GM12878 (cell line): ENCODE results near the gene RSRP1. TPM values are rescaled to one million over a fixed set of nuclear protein-coding genes. Genes with fewer than 3 reads are reported as not detected.

Experiments used
- ATAC-seq: fragments of 200-7000 bp; cut with Tn5 transposase; 3 replicates; pipeline ENCODE4 v1.9.1; 2020; ENCODE audit warnings: mild to moderate bottlenecking, moderate library complexity
- BruUV-seq: library from RNA; stranded (reverse); fragments of 400-500 nt; replicated peaks from 2 replicates; lab custom pipeline; 2021; lab: Mats Ljungman, UMichigan
- CTCF ChIA-PET: fragments of 300-600 bp; sonication (Branson Sonifier 250); formaldehyde crosslinking; extraction: SDS; loops from one replicate; lab custom pipeline; 2021; ENCODE audit warnings: inconsistent platforms; lab: Yijun Ruan, JAX
- POLR2A ChIA-PET: fragments of 350-600 bp; formaldehyde crosslinking; extraction: SDS; loops from one replicate; lab custom pipeline; 2021; ENCODE audit warnings: inconsistent platforms; lab: Charles Lee
- RAD21 ChIA-PET: fragments of 300-600 bp; sonication (Branson Sonifier 250); formaldehyde crosslinking; loops from one replicate; lab custom pipeline; 2023; ENCODE audit warnings: antibody characterized with exemption; ENCODE audit not compliant: unreplicated experiment; lab: Charles Lee
- SMC1A ChIA-PET: fragments of 300-600 bp; sonication (Branson Sonifier 250); formaldehyde crosslinking; loops from one replicate; lab custom pipeline; 2023; ENCODE audit not compliant: unreplicated experiment, uncharacterized antibody; lab: Charles Lee
- DNase-seq: peaks from one replicate; pipeline ENCODE4 v3.0.0-alpha.2; 2011; ENCODE audit warnings: low read depth, low spot score
- FAIRE-seq: peaks from 3 replicates; lab custom pipeline; 2011; peaks lifted over from hg19 to GRCh38; lab: Jason Lieb, UNC
- H2AFZ ChIP-seq: 2 replicates; pipeline ENCODE4 v1.6.0; 2011; ENCODE audit warnings: low read depth, low read length, control low read depth; ENCODE audit not compliant: control insufficient read depth
- H3K27ac ChIP-seq: 2 replicates; pipeline ENCODE4 v1.5.1; 2011; ENCODE audit warnings: control low read depth; ENCODE audit not compliant: control insufficient read depth, insufficient read depth
- H3K27me3 ChIP-seq, 2 experiments: replicated peaks in 1 of 2; 2 replicates each; pipeline versions ENCODE4 v1.6.0 to v1.6.1; 2011; ENCODE audit warnings: low read length in 1 of 2; ENCODE audit not compliant: control insufficient read depth in 2 of 2, insufficient read depth in 2 of 2
- H3K36me3 ChIP-seq, 2 experiments: 2 replicates each; pipeline ENCODE4 v1.5.1; 2011; ENCODE audit warnings: low read length in 1 of 2; ENCODE audit not compliant: control insufficient read depth in 2 of 2, insufficient read depth in 2 of 2
- H3K4me1 ChIP-seq: 2 replicates; pipeline ENCODE4 v1.6.1; 2011; ENCODE audit warnings: mild to moderate bottlenecking, low read length, moderate library complexity, mixed read lengths; ENCODE audit not compliant: control insufficient read depth, insufficient read depth
- H3K4me2 ChIP-seq: 2 replicates; pipeline ENCODE4 v1.6.0; 2011; ENCODE audit warnings: control low read depth; ENCODE audit not compliant: control insufficient read depth, insufficient read depth
- H3K4me3 ChIP-seq: fragments of 200-600 bp; sonication (generic); 2 replicates; pipeline ENCODE4 v1.5.1; 2016
- H3K79me2 ChIP-seq: 2 replicates; pipeline ENCODE4 v1.6.0; 2011; ENCODE audit warnings: low read length; ENCODE audit not compliant: control insufficient read depth, insufficient read depth
- H3K9ac ChIP-seq: 2 replicates; pipeline ENCODE4 v1.8.0; 2011; ENCODE audit warnings: low read length, control low read depth, mixed read lengths; ENCODE audit not compliant: control insufficient read depth, insufficient read depth
- H3K9me3 ChIP-seq: replicated peaks from 3 replicates; pipeline ENCODE4 v1.5.1; 2011; ENCODE audit warnings: mild to moderate bottlenecking, low read length; ENCODE audit not compliant: control insufficient read depth, insufficient read depth
- H4K20me1 ChIP-seq: 2 replicates; pipeline ENCODE4 v1.6.0; 2011; ENCODE audit not compliant: control insufficient read depth, insufficient read depth
- CBFB ChIP-seq: IDR thresholded peaks from 2 replicates; pipeline ENCODE4 v1.6.1; 2016; ENCODE audit warnings: antibody characterized with exemption, low read depth
- CBX5 ChIP-seq: sonication (generic); IDR thresholded peaks from 2 replicates; pipeline ENCODE4 v1.6.1; 2016; ENCODE audit warnings: low read depth, moderate library complexity, mild to moderate bottlenecking, inconsistent platforms
- CHD1 ChIP-seq: IDR thresholded peaks from 2 replicates; pipeline ENCODE4 v1.6.1; 2012; ENCODE audit warnings: low read depth, low read length, improper control_type of control experiment
- CHD4 ChIP-seq: fragments of 200-600 bp; sonication (generic); IDR thresholded peaks from 2 replicates; pipeline ENCODE4 v1.6.1; 2016; ENCODE audit warnings: mild to moderate bottlenecking
- DPF2 ChIP-seq: fragments of 450-650 bp; IDR thresholded peaks from 2 replicates; pipeline ENCODE4 v1.6.1; 2017; ENCODE audit warnings: mild to moderate bottlenecking
- EGR1 ChIP-seq, 2 experiments: IDR thresholded peaks; 1 replicate in 1 of 2; 2 replicates in 1 of 2; pipeline ENCODE4 v1.6.1; 2011 to 2012; ENCODE audit warnings: low read depth in 2 of 2, low read length in 2 of 2, borderline replicate concordance in 1 of 2, mild to moderate bottlenecking in 1 of 2, moderate library complexity in 1 of 2
- EP300 ChIP-seq, 2 experiments: fragments of 150-350 bp in 1 of 2; IDR thresholded peaks; 2 replicates each; pipeline ENCODE4 v1.6.1; 2011 to 2012; ENCODE audit warnings: low read depth in 2 of 2, low read length in 2 of 2, borderline replicate concordance in 1 of 2, improper control_type of control experiment in 1 of 2, inconsistent platforms in 1 of 2; ENCODE audit not compliant: control insufficient read depth in 1 of 2
- ESRRA ChIP-seq: IDR thresholded peaks from 2 replicates; pipeline ENCODE4 v1.6.1; 2012; ENCODE audit warnings: mild to moderate bottlenecking, low read length, improper control_type of control experiment
- FOXK2 ChIP-seq: fragments of 450-650 bp; IDR thresholded peaks from 2 replicates; pipeline ENCODE4 v1.6.1; 2017; ENCODE audit warnings: mild to moderate bottlenecking, moderate library complexity
- GATAD2B ChIP-seq: fragments of 450-650 bp; conservative IDR thresholded peaks from 2 replicates; pipeline ENCODE4 v1.6.1; 2017; ENCODE audit warnings: low read depth, mild to moderate bottlenecking, moderate library complexity
- JUND ChIP-seq: IDR thresholded peaks from 2 replicates; pipeline ENCODE4 v1.6.1; 2012; ENCODE audit warnings: low read depth, mild to moderate bottlenecking, low read length, improper control_type of control experiment, moderate library complexity
- MTA2 ChIP-seq: fragments of 450-650 bp; IDR thresholded peaks from 2 replicates; pipeline ENCODE4 v1.6.1; 2016; ENCODE audit warnings: low read depth, mild to moderate bottlenecking, moderate library complexity
- MXI1 ChIP-seq: fragments of 150-350 bp; IDR thresholded peaks from 2 replicates; pipeline ENCODE4 v1.6.1; 2011; ENCODE audit warnings: low read depth, mild to moderate bottlenecking, inconsistent platforms, low read length, improper control_type of control experiment
- NFIC ChIP-seq: IDR thresholded peaks from 2 replicates; pipeline ENCODE4 v1.6.1; 2012; ENCODE audit warnings: low read depth, mild to moderate bottlenecking, inconsistent platforms, low read length, moderate library complexity
- NFXL1 ChIP-seq: fragments of 450-650 bp; IDR thresholded peaks from 2 replicates; pipeline ENCODE4 v1.6.1; 2017; ENCODE audit warnings: antibody characterized with exemption, mild to moderate bottlenecking, borderline replicate concordance
- PML ChIP-seq: IDR thresholded peaks from 2 replicates; pipeline ENCODE4 v1.6.1; 2012; ENCODE audit warnings: low read length, inconsistent platforms
- RAD21 ChIP-seq: IDR thresholded peaks from 2 replicates; pipeline ENCODE4 v1.6.1; 2011; ENCODE audit warnings: mild to moderate bottlenecking, low read depth, low read length, moderate library complexity; ENCODE audit not compliant: insufficient read depth
- SIN3A ChIP-seq: IDR thresholded peaks from 2 replicates; pipeline ENCODE4 v1.6.1; 2012; ENCODE audit warnings: low read depth, low read length, improper control_type of control experiment
- SMARCA5 ChIP-seq: fragments of 450-650 bp; IDR thresholded peaks from 2 replicates; pipeline ENCODE4 v1.6.1; 2017; ENCODE audit warnings: mild to moderate bottlenecking
- STAT1 ChIP-seq: fragments of 450-650 bp; conservative IDR thresholded peaks from 2 replicates; pipeline ENCODE4 v1.6.1; 2014; ENCODE audit warnings: antibody characterized with exemption, mild to moderate bottlenecking
- SUPT20H ChIP-seq: IDR thresholded peaks from 2 replicates; pipeline ENCODE4 v1.6.1; 2011; ENCODE audit warnings: low read depth, mild to moderate bottlenecking, low read length, moderate library complexity, borderline replicate concordance; ENCODE audit not compliant: control insufficient read depth
- SUZ12 ChIP-seq: fragments of 200-600 bp; sonication (generic); IDR thresholded peaks from one replicate; pipeline ENCODE4 v1.6.1; 2018; ENCODE audit warnings: antibody characterized with exemption, mild to moderate bottlenecking; ENCODE audit not compliant: unreplicated experiment
- TAF1 ChIP-seq: IDR thresholded peaks from 2 replicates; pipeline ENCODE4 v1.6.1; 2011; ENCODE audit warnings: mild to moderate bottlenecking, low read depth, low read length, borderline replicate concordance
- ZZZ3 ChIP-seq: IDR thresholded peaks from 2 replicates; pipeline ENCODE4 v1.6.1; 2011; ENCODE audit warnings: low read depth; ENCODE audit not compliant: control insufficient read depth, insufficient read length
- WGBS: methylation state at CpG from one replicate; pipeline ENCODE4 v1.1.6; 2016; ENCODE audit warnings: low lambda C conversion rate; ENCODE audit not compliant: insufficient replicate concordance, insufficient coverage; ENCODE audit errors: missing lambda C conversion rate; 5-methylcytosine and 5-hydroxymethylcytosine counted together
- in situ Hi-C: fragments of 300-500 bp; cut with MboI; formaldehyde crosslinking; loops from 9 replicates; pipeline ENCODE4 v1.14.3; 2018; ENCODE audit warnings: mixed read lengths
- intact Hi-C: fragments of 100-400 bp; cut with micrococcal nuclease; formaldehyde crosslinking; loops from one replicate; pipeline ENCODE4 v1.14.2; 2022; ENCODE audit not compliant: unreplicated experiment
- polyA plus RNA-seq, 11 experiments: library from polyadenylated mRNA; depleted of rRNA in 4 of 11; unstranded in 6 of 11; stranded (reverse) in 5 of 11; fragments of >200 nt; fragmentation: Nextera tagmentation in 4 of 11; fragmentation: Illumina TruSeq in 1 of 11; extraction: Ambion mirVana in 4 of 11; extraction: Trizol in 1 of 11; gene quantifications; 1 replicate in 1 of 11; 2 replicates in 10 of 11; pipeline versions ENCODE4 v1.2.1 to v1.2.3, GENCODE V29; 2011 to 2016; ENCODE audit warnings: inconsistent platforms in 2 of 11, missing spikeins in 2 of 11, low read depth in 1 of 11
- total RNA-seq, 4 experiments: library from RNA; depleted of rRNA in 3 of 4; stranded (reverse); fragments of >200 nt in 3 of 4; fragmentation: Illumina TruSeq in 1 of 4; extraction: Trizol in 1 of 4; gene quantifications; 2 replicates each; pipeline versions ENCODE4 v1.2.1 to v1.2.3, GENCODE V29; 2013 to 2021

Gene RSRP1
- total and polyA plus RNA-seq, 10 of the 15 experiments (the other 5 are each of a cell fraction or from before 2014, with no cell fraction given), result 23.5 to 128 (median 90.0) TPM

DNA sequence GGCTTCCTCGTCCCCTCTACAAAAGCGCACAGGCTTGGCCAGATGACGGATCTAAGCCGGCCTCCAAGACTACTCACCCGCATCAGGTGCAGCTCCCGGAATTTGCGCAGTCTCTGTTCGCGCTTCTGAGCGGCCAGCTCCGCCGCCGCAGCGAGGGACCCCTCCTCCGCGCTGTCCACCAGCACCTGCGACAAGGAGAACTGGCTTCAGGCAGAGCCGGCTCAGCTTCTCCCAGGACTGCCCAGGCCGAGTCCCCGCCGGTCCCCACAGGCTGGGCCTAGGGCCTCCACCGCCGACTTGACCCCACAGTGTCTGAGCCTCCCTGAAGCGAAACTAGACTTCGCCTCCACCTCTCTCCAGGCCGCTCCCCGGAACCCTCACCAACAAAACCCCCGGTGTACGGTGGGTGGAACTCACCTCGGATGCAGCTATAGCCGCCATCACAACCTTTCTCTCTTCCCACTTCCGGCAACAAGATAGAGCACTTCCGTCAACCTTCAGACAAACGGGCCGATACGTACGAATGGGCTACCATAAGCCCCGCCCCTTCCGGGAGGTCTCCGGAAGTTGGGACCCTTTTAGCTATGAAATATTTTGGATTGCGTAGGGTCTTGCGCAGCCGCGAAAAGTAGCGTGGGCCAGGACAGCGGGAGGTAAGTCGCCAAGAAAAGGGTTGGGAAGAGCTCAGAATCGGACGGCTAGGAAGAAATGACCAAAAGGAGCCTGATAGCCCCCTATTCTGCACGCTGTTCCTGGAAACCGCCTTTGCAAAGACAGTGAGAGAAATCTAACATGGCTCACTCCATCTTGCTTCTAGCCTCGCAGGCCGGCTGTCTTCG is 15.0 kb downstream of the RSRP1 start, which contains the start of gene SYF2:
TSS of gene SYF2 (minus strand) at position 476 of the 839 bp plus-strand sequence. CDS start at position 441, 35 bp downstream.
- H2AFZ ChIP-seq, result peak within 1 kb of the TSS; percentile 72
- DNase-seq (peak; percentile 81), ATAC-seq (peak; percentile 88), FAIRE-seq (peak; percentile 95)
- ChIA-PET POLR2A (interaction anchor here (0.5 to 3.0 kb wide), 16 partner anchors 8 to 590 kb away, joined by 3 to 17 read pairs (median 3); partner anchors contain the start of genes CLIC4, MACO1, MTFR1L and RSRP1), SMC1A (interaction anchor here (1.0 to 2.0 kb wide), 9 partner anchors 7 to 402 kb away, joined by 3 to 6 read pairs (median 3); partner anchors contain the start of genes RSRP1 and TMEM50A), CTCF (interaction anchor here (0.9 to 2.6 kb wide), 7 partner anchors 8 to 384 kb away, joined by 3 to 12 read pairs (median 6); no protein-coding TSS in a partner anchor), RAD21 (interaction anchor here (0.5 to 2.0 kb wide), 9 partner anchors 8 to 402 kb away, joined by 3 to 6 read pairs (median 3); no protein-coding TSS in a partner anchor)
- peaks cover 38% of the 10 kb centered on the region for H3K79me2 ChIP-seq
- H3K9me3 ChIP-seq, result no peaks in the 10 kb centered on the region
- peaks cover 19% of the 10 kb centered on the region for H3K4me1 ChIP-seq
- intact Hi-C loops, result no loop called here
- in situ Hi-C loops, result loop anchor here (25.0 kb wide), 1 partner anchor 1445 kb away; the partner anchor contains the start of genes LYPLA2 and PITHD1
- peak within 1 kb of the TSS; percentile 82 for H3K4me2 ChIP-seq
- peaks cover 0 to 26% of the 10 kb centered on the region in 2 experiments; a peak in 2 of 4 replicates for H3K36me3 ChIP-seq
- H3K9ac ChIP-seq, result peak within 1 kb of the TSS; percentile 88
- BruUV-seq, result TSS peak; percentile 84
- peak within 1 kb of the TSS; percentile 88 for H3K4me3 ChIP-seq
- H3K27ac ChIP-seq, result peak within 1 kb of the TSS; percentile 88
- no peaks in the 10 kb centered on the region for H4K20me1 ChIP-seq
- 2% methylated on average over 54 of the region's 54 CpGs for WGBS
- H3K27me3 ChIP-seq, result no peaks in the 10 kb centered on the region
- 0 out of 2 replicates have a peak, but pooled peaks have one; percentile 20 for TF ChIP-seq SMARCA5
- TF ChIP-seq RAD21, result no peak
- TF ChIP-seq CHD1, result 0 out of 2 replicates have a peak, but pooled peaks have one; percentile 70
- no peak for TF ChIP-seq SUZ12
- TF ChIP-seq CBX5, result no peak
- peak; percentile 74 for TF ChIP-seq GATAD2B
- peak; percentile 54 for TF ChIP-seq PML
- no peak for TF ChIP-seq ZZZ3
- TF ChIP-seq DPF2, result peak; percentile 20; the same call in 1 of the 2 replicates
- peak; percentile 97 for TF ChIP-seq FOXK2
- TF ChIP-seq MXI1, result no peak; the same call in 1 of the 2 replicates
- TF ChIP-seq NFXL1, result no peak
- TF ChIP-seq SUPT20H, result no peak
- 0 out of 3 replicates have a peak, but pooled peaks of 1 of the 2 experiments have one; percentile 16 for TF ChIP-seq EGR1 (IDR thresholded peaks at IDR 0.05; ENCODE audit: borderline replicate concordance in 1 of 2, low read depth in 2 of 2, low read length in 2 of 2)
- TF ChIP-seq JUND, result no peak
- no peak for TF ChIP-seq ESRRA
- no peak for TF ChIP-seq CHD4
- TF ChIP-seq SIN3A, result peak; percentile 96
- TF ChIP-seq STAT1, result no peak; the same call in 1 of the 2 replicates
- TF ChIP-seq MTA2, result no peak
- no peak; the same call in 1 of the 2 replicates for TF ChIP-seq NFIC
- TF ChIP-seq TAF1, result peak; percentile 83; the same call in 1 of the 2 replicates
- TF ChIP-seq CBFB, result peak; percentile 74
- TF ChIP-seq EP300 (IDR thresholded peaks at IDR 0.05; ENCODE audit: borderline replicate concordance in 1 of 2, control insufficient read depth in 1 of 2, low read depth in 2 of 2, low read length in 2 of 2), result no peak
